GM23248 (cell line): ENCODE measurements around the gene ZMYND12.

Source experiments
- EZH2 ChIP-seq: fragments of 200-600 bp; sonication (generic); IDR thresholded peaks from 2 replicates; pipeline ENCODE4 v1.6.1; 2018; ENCODE audit warnings: antibody characterized with exemption, mild to moderate bottlenecking; ENCODE audit not compliant: insufficient read depth, poor library complexity, severe bottlenecking
- EZH2phosphoT487 ChIP-seq: fragments of 200-600 bp; sonication (generic); IDR thresholded peaks from 2 replicates; pipeline ENCODE4 v1.6.1; 2018; ENCODE audit warnings: antibody characterized with exemption, moderate library complexity, mild to moderate bottlenecking, low read depth; ENCODE audit not compliant: insufficient read depth

- TF ChIP-seq EZH2 (no peak), EZH2phosphoT487 (no peak)
Observed at GRCh38 chr1:42480921-42481320, 25.1 kb upstream of the ZMYND12 start.
